Skeletal muscle satellite cell (primary cell): Measurements from ENCODE around the gene ATP6V1F.

Source experiments
- H3K27me3 ChIP-seq: 2 replicates; pipeline ENCODE4 v1.7.0; 2013; ENCODE audit warnings: low read length; ENCODE audit not compliant: control insufficient read depth, insufficient read depth
- H3K36me3 ChIP-seq: 2 replicates; pipeline ENCODE4 v1.7.0; 2013; ENCODE audit warnings: mild to moderate bottlenecking, control low read depth, low read length; ENCODE audit not compliant: insufficient read depth
- H3K4me1 ChIP-seq: 2 replicates; pipeline ENCODE4 v1.7.0; 2013; ENCODE audit warnings: low read length; ENCODE audit not compliant: control insufficient read depth, insufficient read depth
- H3K4me2 ChIP-seq: 2 replicates; pipeline ENCODE4 v1.7.0; 2013; ENCODE audit warnings: mild to moderate bottlenecking, low read length
- H3K4me3 ChIP-seq: 2 replicates; pipeline ENCODE4 v1.7.0; 2013; ENCODE audit warnings: low read length
- H3K9ac ChIP-seq: 2 replicates; pipeline ENCODE4 v1.7.0; 2013; ENCODE audit warnings: mild to moderate bottlenecking, low read depth, low read length, moderate library complexity
- H3K9me3 ChIP-seq: replicated peaks from 2 replicates; pipeline ENCODE4 v1.7.0; 2013; ENCODE audit warnings: mild to moderate bottlenecking, control low read depth, low read length

ATP6V1F gene

GRCh38 chr7:128876586-128876977, 13.9 kb downstream of the ATP6V1F start:
- H3K27me3 ChIP-seq: peaks cover 12% of the 10 kb centered on the region
- no peak overlapping the region for H3K4me3 ChIP-seq
- H3K9ac ChIP-seq: no peak overlapping the region
- no peaks in the 10 kb centered on the region for H3K36me3 ChIP-seq
- H3K4me2 ChIP-seq: no peak overlapping the region
- no peaks in the 10 kb centered on the region for H3K9me3 ChIP-seq
- H3K4me1 ChIP-seq: no peaks in the 10 kb centered on the region

- H3K9me3 ChIP-seq: no peaks in the 10 kb centered on the region
- no peak overlapping the region for H3K9ac ChIP-seq
- H3K27me3 ChIP-seq: peaks cover 9% of the 10 kb centered on the region
These were observed 14.5 kb downstream of the ATP6V1F start for GRCh38 chr7:128876978-128877755.

GRCh38 chr7:128877756-128878120, 15.1 kb downstream of the ATP6V1F start:
- no peak overlapping the region for H3K4me3 ChIP-seq
- H3K36me3 ChIP-seq: no peaks in the 10 kb centered on the region
- H3K27me3 ChIP-seq: peaks cover 6% of the 10 kb centered on the region
- no peak overlapping the region for H3K4me2 ChIP-seq
- no peaks in the 10 kb centered on the region for H3K9me3 ChIP-seq
- no peaks in the 10 kb centered on the region for H3K4me1 ChIP-seq
- no peak overlapping the region for H3K9ac ChIP-seq

More at GRCh38 chr7:128876978-128877755, 14.5 kb downstream of the ATP6V1F start:
- H3K4me3 ChIP-seq: no peak overlapping the region
- no peak overlapping the region for H3K4me2 ChIP-seq
- no peaks in the 10 kb centered on the region for H3K4me1 ChIP-seq
- H3K36me3 ChIP-seq: no peaks in the 10 kb centered on the region

- no peaks in the 10 kb centered on the region for H3K4me1 ChIP-seq
- no peak overlapping the region for H3K4me2 ChIP-seq
- H3K27me3 ChIP-seq: peaks cover 3% of the 10 kb centered on the region
- H3K4me3 ChIP-seq: no peak overlapping the region
- no peaks in the 10 kb centered on the region for H3K36me3 ChIP-seq
- no peak overlapping the region for H3K9ac ChIP-seq
- no peaks in the 10 kb centered on the region for H3K9me3 ChIP-seq
These were observed 15.8 kb downstream of the ATP6V1F start for GRCh38 chr7:128878226-128879105.

GRCh38 chr7:128879461-128879938, 16.8 kb downstream of the ATP6V1F start:
- Histone ChIP-seq H3K9me3 (no peaks in the 10 kb centered on the region), H3K36me3 (no peaks in the 10 kb centered on the region), H3K27me3 (peaks cover 3% of the 10 kb centered on the region), H3K4me3 (no peak overlapping the region), H3K4me1 (no peaks in the 10 kb centered on the region), H3K9ac (no peak overlapping the region), H3K4me2 (no peak overlapping the region)

- Histone ChIP-seq H3K4me3 (no peak overlapping the region), H3K9me3 (no peaks in the 10 kb centered on the region), H3K4me1 (no peaks in the 10 kb centered on the region), H3K9ac (no peak overlapping the region), H3K4me2 (no peak overlapping the region), H3K27me3 (peaks cover 5% of the 10 kb centered on the region), H3K36me3 (no peaks in the 10 kb centered on the region)
These were observed 17.5 kb downstream of the ATP6V1F start for GRCh38 chr7:128879939-128880746.

- H3K4me3 ChIP-seq: no peak overlapping the region
- no peak overlapping the region for H3K4me2 ChIP-seq
- peaks cover 8% of the 10 kb centered on the region for H3K27me3 ChIP-seq
- H3K4me1 ChIP-seq: no peaks in the 10 kb centered on the region
- no peaks in the 10 kb centered on the region for H3K36me3 ChIP-seq
- H3K9ac ChIP-seq: no peak overlapping the region
- no peaks in the 10 kb centered on the region for H3K9me3 ChIP-seq
These were observed 18.3 kb downstream of the ATP6V1F start for GRCh38 chr7:128880791-128881457.

- no peak overlapping the region for H3K4me3 ChIP-seq
- H3K4me1 ChIP-seq: no peaks in the 10 kb centered on the region
- H3K9ac ChIP-seq: no peak overlapping the region
- H3K36me3 ChIP-seq: no peaks in the 10 kb centered on the region
- H3K4me2 ChIP-seq: no peak overlapping the region
- H3K27me3 ChIP-seq: peaks cover 11% of the 10 kb centered on the region
- no peaks in the 10 kb centered on the region for H3K9me3 ChIP-seq
These were observed 18.9 kb downstream of the ATP6V1F start for GRCh38 chr7:128881458-128882125.

GRCh38 chr7:128882134-128882533, 19.5 kb downstream of the ATP6V1F start:
- Histone ChIP-seq H3K4me2 (no peak overlapping the region), H3K4me3 (no peak overlapping the region), H3K4me1 (no peaks in the 10 kb centered on the region), H3K9ac (no peak overlapping the region), H3K36me3 (no peaks in the 10 kb centered on the region), H3K9me3 (no peaks in the 10 kb centered on the region), H3K27me3 (peaks cover 11% of the 10 kb centered on the region)

GRCh38 chr7:128883622-128884448, 21.2 kb downstream of the ATP6V1F start:
- Histone ChIP-seq H3K36me3 (no peaks in the 10 kb centered on the region), H3K4me1 (no peaks in the 10 kb centered on the region), H3K9ac (no peak overlapping the region), H3K4me3 (no peak overlapping the region), H3K27me3 (peaks cover 11% of the 10 kb centered on the region), H3K4me2 (no peak overlapping the region), H3K9me3 (no peaks in the 10 kb centered on the region)
